ENCODE data around the gene CTU1. TPM values are rescaled to one million over a fixed set of nuclear protein-coding genes. Genes with fewer than 3 reads are reported as not detected.

The CTU1 gene
- total RNA-seq, 6 experiments from 2014 or later = 3.3 to 6.4 (median 3.9) TPM

- no peak for ATAC-seq
- intact Hi-C loops (cut with DNase I) = no loop called here
- Histone ChIP-seq H3K27me3 (no peaks in the 10 kb centered on the region), H3K4me1 (no peaks in the 10 kb centered on the region), H3K36me3 (no peaks in the 10 kb centered on the region), H3K27ac (no peak overlapping the region), H3K4me3 (no peak overlapping the region), H3K9me3 (no peaks in the 10 kb centered on the region)
- TF ChIP-seq, protein P1, sequence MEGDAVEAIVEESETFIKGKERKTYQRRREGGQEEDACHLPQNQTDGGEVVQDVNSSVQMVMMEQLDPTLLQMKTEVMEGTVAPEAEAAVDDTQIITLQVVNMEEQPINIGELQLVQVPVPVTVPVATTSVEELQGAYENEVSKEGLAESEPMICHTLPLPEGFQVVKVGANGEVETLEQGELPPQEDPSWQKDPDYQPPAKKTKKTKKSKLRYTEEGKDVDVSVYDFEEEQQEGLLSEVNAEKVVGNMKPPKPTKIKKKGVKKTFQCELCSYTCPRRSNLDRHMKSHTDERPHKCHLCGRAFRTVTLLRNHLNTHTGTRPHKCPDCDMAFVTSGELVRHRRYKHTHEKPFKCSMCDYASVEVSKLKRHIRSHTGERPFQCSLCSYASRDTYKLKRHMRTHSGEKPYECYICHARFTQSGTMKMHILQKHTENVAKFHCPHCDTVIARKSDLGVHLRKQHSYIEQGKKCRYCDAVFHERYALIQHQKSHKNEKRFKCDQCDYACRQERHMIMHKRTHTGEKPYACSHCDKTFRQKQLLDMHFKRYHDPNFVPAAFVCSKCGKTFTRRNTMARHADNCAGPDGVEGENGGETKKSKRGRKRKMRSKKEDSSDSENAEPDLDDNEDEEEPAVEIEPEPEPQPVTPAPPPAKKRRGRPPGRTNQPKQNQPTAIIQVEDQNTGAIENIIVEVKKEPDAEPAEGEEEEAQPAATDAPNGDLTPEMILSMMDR (IDR thresholded peaks at IDR 0.05) = peak in 3 of 4 donors; percentile 47 to 51 (median 50)
- no peak for TF ChIP-seq POLR2A (IDR thresholded peaks at IDR 0.05)
- DNase-seq = peak in 1 of 3 donors; percentile 50
- 40% methylated on average over 7 of the region's 15 CpGs for WGBS (ENCODE audit: insufficient coverage, low coverage, low lambda C conversion rate, missing lambda C conversion rate)
These were observed 13.4 kb downstream of the CTU1 start for GRCh38 chr19:51094696-51095279.

GRCh38 chr19:51093510-51094345 lies 14.5 kb downstream of the CTU1 start:
- no peaks in the 10 kb centered on the region for H3K4me1 ChIP-seq
- no peaks in the 10 kb centered on the region for H3K36me3 ChIP-seq
- peak in 1 of 3 donors; percentile 35 for DNase-seq
- H3K4me3 ChIP-seq = no peak overlapping the region
- no peak overlapping the region for H3K27ac ChIP-seq
- no peaks in the 10 kb centered on the region for H3K27me3 ChIP-seq
- no peak for ATAC-seq
- H3K9me3 ChIP-seq = no peaks in the 10 kb centered on the region
- intact Hi-C loops (cut with DNase I) = no loop called here
- 81% methylated on average over 9 of the region's 22 CpGs for WGBS (ENCODE audit: insufficient coverage, low coverage, low lambda C conversion rate, missing lambda C conversion rate)
- TF ChIP-seq POLR2A (IDR thresholded peaks at IDR 0.05) = no peak
- TF ChIP-seq, protein P1 (IDR thresholded peaks at IDR 0.05) = no peak

DNA sequence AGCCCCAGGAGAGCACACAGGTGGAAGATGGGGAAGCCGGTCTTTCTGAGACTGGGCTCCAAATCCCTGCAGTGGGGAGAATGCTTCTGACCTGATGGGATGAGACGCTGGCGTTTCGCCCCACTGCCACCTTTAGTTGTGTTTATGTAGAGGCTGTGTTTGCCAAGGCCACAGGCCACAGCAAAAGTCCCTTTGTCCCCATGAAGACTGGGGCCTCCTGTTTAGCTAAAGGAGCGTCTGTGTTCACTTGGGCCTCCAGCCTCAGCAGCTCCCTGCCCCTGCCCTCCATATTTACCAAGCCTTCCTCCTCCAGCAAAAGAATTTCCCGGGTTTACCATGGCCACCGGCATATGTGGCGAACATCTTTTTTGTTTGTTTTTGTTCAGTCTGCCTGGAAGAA lies 15.1 kb downstream of the CTU1 start:
- Histone ChIP-seq H3K36me3 (no peaks in the 10 kb centered on the region), H3K4me3 (no peak overlapping the region), H3K9me3 (no peaks in the 10 kb centered on the region), H3K27me3 (no peaks in the 10 kb centered on the region), H3K4me1 (no peaks in the 10 kb centered on the region), H3K27ac (no peak overlapping the region)
- intact Hi-C loops (cut with DNase I) = no loop called here
- DNase-seq (peak in 1 of 3 donors; percentile 18), ATAC-seq (no peak)
- TF ChIP-seq, protein P1 (IDR thresholded peaks at IDR 0.05) = no peak
- TF ChIP-seq POLR2A (IDR thresholded peaks at IDR 0.05) = no peak
- 45% methylated on average over 5 of the region's 8 CpGs for WGBS (ENCODE audit: insufficient coverage, low coverage, low lambda C conversion rate, missing lambda C conversion rate)

GRCh38 chr19:51091895-51092873 lies 16.0 kb downstream of the CTU1 start:
- TF ChIP-seq, protein P1 (IDR thresholded peaks at IDR 0.05) = no peak
- TF ChIP-seq POLR2A (IDR thresholded peaks at IDR 0.05) = no peak
- no peak for ATAC-seq
- no peak for DNase-seq
- no peaks in the 10 kb centered on the region for H3K4me1 ChIP-seq
- H3K9me3 ChIP-seq = no peaks in the 10 kb centered on the region
- intact Hi-C loops (cut with DNase I) = no loop called here
- no peak overlapping the region for H3K4me3 ChIP-seq
- no peak overlapping the region for H3K27ac ChIP-seq
- no peaks in the 10 kb centered on the region for H3K36me3 ChIP-seq
- 42% methylated on average over 14 of the region's 16 CpGs for WGBS (ENCODE audit: insufficient coverage, low coverage, low lambda C conversion rate, missing lambda C conversion rate)
- H3K27me3 ChIP-seq = no peaks in the 10 kb centered on the region
